HG02943 (cell line): ENCODE data around the gene PPP4R3B.

Experiments used
- ATAC-seq: cut with Tn5 transposase; IDR thresholded peaks from one replicate; pipeline ENCODE4 v1.9.1; 2021; ENCODE audit warnings: mild to moderate bottlenecking, low read depth, moderate library complexity; ENCODE audit not compliant: unreplicated experiment

PPP4R3B gene

GRCh38 chr2:55617175-55618024, at the start of gene PPP4R3B:
TSS of gene PPP4R3B (minus strand) at chr2:55617622. CDS start at chr2:55617285, 337 bp downstream.
- peak; percentile 80 for ATAC-seq

GRCh38 chr2:55653255-55653654, 35.8 kb upstream of the PPP4R3B start:
- ATAC-seq, result no peak

- ATAC-seq, result no peak
These were observed 31.8 kb upstream of the PPP4R3B start for GRCh38 chr2:55649211-55649610.

- no peak for ATAC-seq
These were observed 19.4 kb upstream of the PPP4R3B start for GRCh38 chr2:55636831-55637230.

GRCh38 chr2:55628931-55629330, 11.5 kb upstream of the PPP4R3B start:
- no peak for ATAC-seq

- ATAC-seq, result no peak
These were observed 10.5 kb upstream of the PPP4R3B start for GRCh38 chr2:55627915-55628314.

- no peak for ATAC-seq
These were observed 4.4 kb upstream of the PPP4R3B start for GRCh38 chr2:55621802-55622201.

GRCh38 chr2:55620123-55620779, 2.8 kb upstream of the PPP4R3B start:
- ATAC-seq, result no peak

GRCh38 chr2:55618275-55619055, 1.0 kb upstream of the PPP4R3B start:
- ATAC-seq, result peak; percentile 33

GRCh38 chr2:55618025-55618274, 528 bp upstream of the PPP4R3B start:
- ATAC-seq, result no peak

GRCh38 chr2:55616551-55617174, 759 bp downstream of the PPP4R3B start:
- ATAC-seq, result peak; percentile 19

GRCh38 chr2:55611997-55612396, 5.4 kb downstream of the PPP4R3B start:
- ATAC-seq, result no peak

- ATAC-seq, result no peak
These were observed 6.3 kb downstream of the PPP4R3B start for GRCh38 chr2:55610954-55611743.

GRCh38 chr2:55609938-55610578, 7.4 kb downstream of the PPP4R3B start:
- no peak for ATAC-seq

GRCh38 chr2:55609193-55609794, 8.1 kb downstream of the PPP4R3B start:
- no peak for ATAC-seq

GRCh38 chr2:55607717-55608116, 9.7 kb downstream of the PPP4R3B start:
- ATAC-seq, result no peak

GRCh38 chr2:55604027-55604565, 13.3 kb downstream of the PPP4R3B start:
- no peak for ATAC-seq

- no peak for ATAC-seq
These were observed 15.6 kb downstream of the PPP4R3B start for GRCh38 chr2:55601849-55602248.
